ENCODE results near the gene MAVS.
A peak's percentile ranks its signal among the peaks of the same experiment; 100 is the strongest.

The MAVS gene

DNA sequence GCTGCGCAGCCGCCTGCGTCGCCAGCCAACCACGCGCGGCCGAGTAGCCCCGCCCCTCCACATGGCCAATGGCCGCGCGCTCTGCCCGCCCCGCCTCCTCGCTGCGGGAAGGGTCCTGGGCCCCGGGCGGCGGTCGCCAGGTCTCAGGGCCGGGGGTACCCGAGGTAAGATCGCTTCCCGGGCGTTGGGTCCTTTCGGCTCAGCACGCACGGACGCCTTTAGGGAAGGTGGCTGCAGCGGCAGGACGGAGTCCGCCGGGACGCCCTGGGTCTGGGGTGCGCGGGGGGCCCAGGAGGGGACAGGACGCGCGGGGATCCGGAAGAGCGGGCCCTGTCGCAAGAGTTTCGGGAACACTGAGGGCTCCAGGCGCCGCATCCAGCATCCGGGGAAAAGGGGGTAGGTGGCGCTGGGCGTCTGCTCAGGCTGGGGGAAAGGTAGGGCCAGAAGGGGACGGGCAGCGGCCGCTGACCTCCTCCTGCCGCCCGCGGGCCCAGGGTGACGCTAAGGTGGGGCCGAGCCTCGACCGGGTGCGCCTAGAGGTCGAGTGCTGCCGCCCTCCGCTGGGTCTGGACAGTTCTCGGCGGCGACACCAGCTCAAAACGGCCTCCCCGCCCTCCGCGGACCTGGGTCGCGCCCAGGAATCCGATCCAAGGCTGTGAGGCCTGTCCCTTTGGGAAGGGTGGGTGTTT, at the start of gene MAVS:
Gene MAVS, plus strand, starts transcription at position 95 of the 689 bp plus-strand sequence. CDS start 7,791 bp downstream, outside the sequence.
- DNase-seq: peak; percentile 44

GRCh38 chr20:3797226-3797545, 49.4 kb upstream of the MAVS start:
- no peak for DNase-seq

DNA sequence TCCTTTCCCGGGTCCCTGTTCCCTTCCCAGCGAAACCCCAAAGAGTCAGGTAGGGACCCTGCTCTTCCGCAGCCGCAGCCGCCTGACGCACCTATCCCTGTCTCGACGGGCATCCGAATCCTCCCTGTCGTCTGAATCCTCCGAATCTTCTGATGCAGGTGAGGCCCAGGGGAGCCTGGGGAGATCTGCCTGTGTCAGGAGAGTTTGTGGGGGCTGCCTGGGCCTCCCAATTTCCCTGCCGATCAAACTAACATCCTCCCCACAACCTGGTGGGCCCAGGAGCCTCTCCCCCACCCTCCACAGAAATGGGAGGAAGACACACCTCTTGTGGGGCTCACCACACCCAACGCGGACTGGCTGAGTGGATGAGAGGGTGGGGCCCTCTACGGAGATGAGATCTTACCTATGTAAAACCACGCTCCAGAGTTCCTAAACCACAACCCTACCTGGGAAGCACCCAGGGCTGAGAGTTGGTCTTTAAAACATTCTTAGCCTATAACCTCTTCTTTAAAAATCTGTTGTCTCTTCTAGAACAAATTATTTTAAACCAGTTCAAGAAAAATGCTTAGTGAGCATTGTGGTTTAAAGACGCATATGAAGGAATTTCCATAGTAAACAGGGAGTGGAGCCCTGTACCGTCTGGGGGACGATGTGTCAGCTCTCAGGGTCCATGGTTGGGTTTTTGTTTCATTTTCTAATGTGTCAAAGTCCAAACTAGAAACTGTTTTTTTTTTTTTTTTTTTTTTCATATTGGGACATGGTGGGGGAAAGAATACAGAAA, 48.9 kb upstream of the MAVS start:
- DNase-seq: peak; percentile 13

DNA sequence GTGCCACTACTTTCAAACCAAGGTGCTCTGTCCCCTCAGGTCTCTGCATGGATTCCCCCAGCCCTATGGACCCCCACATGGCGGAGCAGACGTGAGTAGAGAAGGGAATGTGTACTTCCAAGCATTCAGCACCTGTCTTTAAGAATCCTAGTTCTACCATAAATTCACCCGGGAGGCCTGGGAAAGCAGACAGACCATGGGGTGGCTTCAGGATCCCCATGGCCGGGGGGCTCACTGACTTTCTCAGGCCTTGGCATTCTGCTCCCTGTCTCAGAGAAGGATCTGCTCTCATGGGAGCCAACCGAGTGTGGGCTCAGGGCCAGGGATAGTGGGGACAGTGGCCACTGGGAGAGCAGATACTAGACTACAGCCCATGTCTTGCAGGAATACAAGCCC, 48.3 kb upstream of the MAVS start:
- no peak for DNase-seq

GRCh38 chr20:3798908-3799248, 47.8 kb upstream of the MAVS start:
- no peak for DNase-seq

DNA sequence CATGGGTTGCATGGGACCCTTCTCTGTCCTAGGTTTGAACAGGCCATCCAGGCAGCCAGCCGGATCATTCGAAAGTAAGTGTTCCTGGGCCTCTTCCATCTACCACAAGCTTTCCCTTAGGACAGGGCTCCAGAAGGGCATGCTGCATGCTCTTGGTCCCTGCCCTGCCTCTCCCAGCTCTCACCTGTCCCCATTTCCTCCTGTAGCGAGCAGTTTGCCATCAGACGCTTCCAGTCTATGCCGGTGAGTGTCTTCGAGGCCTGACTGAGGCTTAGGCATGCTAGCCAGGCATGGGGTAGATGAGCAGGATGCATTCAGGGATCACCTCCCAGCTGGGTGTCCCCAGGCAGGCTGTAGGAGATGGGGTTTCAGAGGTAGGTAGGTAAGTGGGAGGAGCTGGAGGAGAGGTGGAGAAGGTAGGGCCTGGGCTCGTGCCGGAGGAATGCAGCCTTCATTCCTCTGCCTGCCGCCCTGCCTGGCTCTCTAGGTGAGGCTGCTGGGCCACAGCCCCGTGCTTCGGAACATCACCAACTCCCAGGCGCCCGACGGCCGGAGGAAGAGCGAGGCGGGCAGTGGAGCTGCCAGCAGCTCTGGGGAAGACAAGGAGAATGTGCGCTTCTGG, 46.3 kb upstream of the MAVS start:
- DNase-seq: no peak

- DNase-seq: no peak
Observed at GRCh38 chr20:3800878-3801260, 45.8 kb upstream of the MAVS start.

DNA sequence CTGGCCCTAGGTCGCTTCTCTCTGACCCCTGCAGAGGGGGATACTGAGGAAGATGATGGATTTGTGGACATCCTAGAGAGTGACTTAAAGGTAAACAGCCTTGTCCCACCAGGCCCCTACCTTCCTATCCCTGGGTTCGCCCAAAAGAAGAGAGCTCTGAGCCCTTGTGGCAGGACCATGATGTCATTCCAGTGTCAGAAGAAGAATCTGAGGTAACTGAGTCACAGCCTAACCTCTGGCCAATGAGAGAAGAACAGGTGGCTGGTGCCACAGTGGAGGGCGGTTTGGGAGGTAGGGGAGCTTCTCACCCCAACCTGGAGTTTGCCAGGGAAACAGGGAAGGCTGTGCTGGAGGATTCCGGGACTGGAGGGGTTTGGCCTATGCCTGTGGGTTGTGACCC, 45.3 kb upstream of the MAVS start:
- no peak for DNase-seq

GRCh38 chr20:3801846-3802245, 44.8 kb upstream of the MAVS start:
- no peak for DNase-seq

GRCh38 chr20:3802524-3803239, 44.0 kb upstream of the MAVS start:
- no peak for DNase-seq

DNA sequence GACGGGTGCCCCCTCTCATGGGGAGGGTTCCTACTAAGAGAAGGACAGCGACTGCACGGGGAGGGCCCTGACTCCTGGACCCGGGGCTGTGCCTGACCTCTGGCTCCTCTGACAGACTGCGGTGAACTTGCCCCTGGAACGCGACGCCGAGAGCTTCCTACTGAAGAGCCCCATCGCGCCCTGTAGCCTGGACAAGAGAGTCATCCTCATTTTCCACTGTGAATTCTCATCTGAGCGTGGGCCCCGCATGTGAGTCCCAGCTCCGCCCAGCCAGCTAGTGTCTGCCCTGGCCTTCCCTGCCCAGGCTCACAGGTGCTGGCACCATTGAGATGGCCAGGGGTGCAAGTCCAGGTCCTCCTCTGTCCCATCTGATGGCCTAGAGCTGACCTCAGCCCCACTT, 43.3 kb upstream of the MAVS start:
- no peak for DNase-seq

DNA sequence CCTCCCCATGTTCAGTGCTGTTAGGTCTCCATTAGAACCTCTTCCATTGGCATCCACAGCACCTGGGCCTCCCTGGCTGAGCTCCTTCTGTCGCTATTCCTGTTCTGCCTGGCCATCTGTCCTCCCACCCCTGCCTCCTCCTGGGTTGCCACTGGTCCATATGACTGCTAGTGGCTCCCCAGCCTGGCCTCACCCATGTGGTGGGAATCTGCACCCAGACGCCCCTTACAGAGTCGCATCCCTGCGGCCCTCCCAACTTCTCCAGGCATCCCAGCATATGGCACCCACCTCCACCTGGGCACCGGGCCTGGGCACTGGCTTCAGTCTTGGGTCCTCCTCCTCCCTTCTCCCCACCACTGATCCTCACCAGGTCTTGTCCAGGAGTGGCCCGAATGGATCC, 42.8 kb upstream of the MAVS start:
- no peak for DNase-seq

DNA sequence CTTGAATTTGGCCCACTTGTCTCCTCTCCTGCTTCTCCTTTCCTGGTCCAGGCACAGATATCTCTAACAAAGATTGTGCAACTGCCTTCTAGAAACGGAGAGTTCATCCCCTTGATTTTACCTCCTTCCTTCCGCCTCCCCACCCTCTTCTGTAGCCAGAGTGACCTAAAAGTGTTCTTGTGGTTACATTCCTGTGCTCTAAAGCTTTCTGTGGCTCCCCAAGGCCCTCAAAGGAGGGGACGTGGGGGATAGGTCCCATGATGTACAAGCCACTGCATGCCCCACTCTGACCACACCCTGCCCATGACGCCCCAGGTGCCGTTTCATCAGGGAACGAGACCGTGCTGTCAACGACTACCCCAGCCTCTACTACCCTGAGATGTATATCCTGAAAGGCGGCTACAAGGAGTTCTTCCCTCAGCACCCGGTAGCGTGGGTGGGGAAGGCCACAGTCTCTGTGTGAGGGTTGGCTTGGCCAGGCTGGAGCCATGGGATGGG, 42.3 kb upstream of the MAVS start:
- DNase-seq: no peak

DNA sequence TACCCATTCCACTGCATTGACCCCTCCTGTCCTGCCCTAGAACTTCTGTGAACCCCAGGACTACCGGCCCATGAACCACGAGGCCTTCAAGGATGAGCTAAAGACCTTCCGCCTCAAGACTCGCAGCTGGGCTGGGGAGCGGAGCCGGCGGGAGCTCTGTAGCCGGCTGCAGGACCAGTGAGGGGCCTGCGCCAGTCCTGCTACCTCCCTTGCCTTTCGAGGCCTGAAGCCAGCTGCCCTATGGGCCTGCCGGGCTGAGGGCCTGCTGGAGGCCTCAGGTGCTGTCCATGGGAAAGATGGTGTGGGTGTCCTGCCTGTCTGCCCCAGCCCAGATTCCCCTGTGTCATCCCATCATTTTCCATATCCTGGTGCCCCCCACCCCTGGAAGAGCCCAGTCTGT, 41.9 kb upstream of the MAVS start:
- no peak for DNase-seq

DNA sequence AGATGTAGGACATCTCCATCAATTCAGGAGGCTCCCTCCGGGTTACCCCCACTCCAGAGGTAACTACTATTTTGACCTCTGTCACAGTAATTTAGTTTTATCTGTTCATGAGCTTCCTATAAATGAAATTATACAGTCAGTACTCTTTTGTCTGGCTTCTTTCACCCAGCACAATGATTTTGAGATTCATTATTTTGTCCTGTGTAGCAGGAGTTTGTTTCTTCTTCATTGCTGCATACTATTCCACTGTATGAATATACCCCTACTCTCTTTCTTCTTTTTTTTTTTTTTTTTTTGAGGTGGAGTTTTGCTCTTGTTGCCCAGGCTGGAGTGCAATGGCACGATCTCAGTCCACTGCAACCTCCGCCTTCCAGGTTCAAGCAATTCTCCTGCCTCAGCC, 38.1 kb upstream of the MAVS start:
- DNase-seq: no peak

DNA sequence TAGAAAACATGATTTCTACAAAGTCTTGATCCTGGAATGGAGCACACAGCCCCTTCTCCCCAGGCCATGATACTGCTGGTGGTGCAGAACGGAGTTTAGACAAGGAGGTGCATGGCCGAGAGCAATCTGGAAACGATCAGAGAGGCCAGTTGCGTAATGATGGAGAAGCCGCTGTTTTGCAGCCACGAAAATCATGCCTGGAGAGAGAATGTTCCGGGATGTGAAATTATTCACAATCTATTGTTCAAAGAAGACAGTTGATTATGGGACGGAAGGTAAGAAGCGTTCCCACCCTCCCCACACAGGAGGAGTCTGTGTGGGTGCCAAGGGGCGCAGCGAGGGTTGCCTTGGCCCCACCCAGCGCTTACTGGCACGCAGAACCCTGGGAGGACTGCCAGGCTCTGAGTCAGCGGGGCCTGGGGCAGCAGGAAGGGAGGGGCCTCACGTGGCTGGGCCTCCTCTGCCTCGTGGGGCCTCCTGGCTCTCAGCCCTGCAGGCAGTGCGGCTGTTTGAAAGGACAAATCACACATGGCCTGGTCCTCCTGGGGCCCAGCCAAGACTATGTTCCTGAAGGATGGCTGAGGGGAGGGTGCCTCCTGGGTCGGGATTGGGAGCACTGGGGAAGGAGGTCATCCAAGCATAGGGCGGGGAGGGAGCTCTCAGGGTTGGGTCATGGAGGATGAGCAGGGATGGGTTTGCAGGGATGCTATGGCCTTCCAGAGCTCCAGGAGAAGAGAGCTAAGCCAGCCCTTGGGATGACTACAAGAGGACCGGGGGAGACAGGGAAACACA, 35.0 kb upstream of the MAVS start:
- DNase-seq: peak; percentile 91

DNA sequence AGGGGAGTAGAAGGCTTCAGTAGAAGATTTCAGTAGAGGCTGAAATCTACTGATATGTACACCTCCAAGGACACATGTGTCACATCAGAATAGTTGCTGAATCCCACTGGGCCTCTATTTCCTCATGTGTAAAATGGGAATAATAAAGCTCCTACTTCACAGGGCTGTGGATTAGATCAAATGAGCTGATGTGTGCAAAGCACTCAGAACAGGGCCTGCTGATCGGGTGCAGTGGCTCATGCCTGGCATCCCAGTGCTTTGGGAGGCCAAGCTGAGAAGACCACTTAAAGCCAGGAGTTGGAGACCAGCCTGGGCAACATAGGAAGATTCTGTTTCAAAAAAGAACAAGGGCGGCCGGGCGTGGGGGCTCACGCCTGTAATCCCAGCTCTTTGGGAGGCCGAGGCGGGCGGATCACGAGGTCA, 34.4 kb upstream of the MAVS start:
- DNase-seq: no peak

DNA sequence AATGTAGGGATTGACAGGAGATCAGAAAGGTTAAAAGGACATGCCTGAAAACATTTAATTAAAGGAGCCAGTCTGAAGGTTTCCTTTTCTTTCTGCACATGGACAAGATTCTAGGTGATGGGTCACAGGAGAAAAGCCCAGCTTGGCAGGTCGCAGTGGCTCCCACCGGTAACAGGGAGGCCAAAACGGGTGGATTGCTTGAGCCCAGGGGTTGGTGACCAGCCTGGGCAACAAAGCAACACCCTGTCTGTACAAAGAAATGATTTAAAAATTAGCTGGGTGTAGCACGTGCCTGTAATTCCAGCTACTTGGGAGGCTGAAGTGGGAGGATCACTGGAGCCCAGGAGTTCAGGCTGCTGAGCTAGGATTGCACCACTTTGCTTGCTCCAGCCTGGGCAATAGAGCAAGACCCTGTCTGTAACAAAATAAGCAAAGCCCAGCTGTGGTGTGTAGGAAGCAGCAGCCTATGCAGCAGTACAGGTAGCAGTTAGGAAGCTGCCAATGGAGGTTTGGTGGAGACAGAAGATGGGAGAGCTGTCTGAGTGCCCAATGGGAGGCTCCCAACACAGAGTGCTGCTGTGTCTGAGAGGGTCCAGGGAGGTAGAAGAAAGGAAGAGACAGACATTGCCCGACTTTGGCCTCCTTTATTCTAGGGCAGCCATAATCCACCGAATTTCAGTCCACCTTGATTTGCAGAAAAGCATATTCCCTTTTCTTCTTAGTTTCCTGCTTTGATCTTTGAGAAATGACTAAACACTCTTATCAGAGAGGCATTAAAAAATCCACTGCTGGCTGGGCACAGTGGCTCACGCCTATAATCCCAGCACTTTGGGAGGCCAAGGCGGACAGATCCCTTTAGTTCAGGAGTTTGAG, 33.4 kb upstream of the MAVS start:
- no peak for DNase-seq

- DNase-seq: no peak
Observed at GRCh38 chr20:3813848-3814581, 32.6 kb upstream of the MAVS start.

GRCh38 chr20:3814928-3815495, 31.6 kb upstream of the MAVS start:
- no peak for DNase-seq
